HG03060 (cell line): ENCODE measurements around the gene OR4C13.
"Not testable (repeated sequence)": the region's sequence is repeated elsewhere in the genome, so short reads cannot be mapped to it uniquely, and the experiment has no call there.

Experiments
- ATAC-seq: cut with Tn5 transposase; IDR thresholded peaks from one replicate; pipeline ENCODE4 v1.9.1; 2021; ENCODE audit warnings: low read depth, moderate number of reproducible peaks; ENCODE audit not compliant: unreplicated experiment

The OR4C13 gene

DNA sequence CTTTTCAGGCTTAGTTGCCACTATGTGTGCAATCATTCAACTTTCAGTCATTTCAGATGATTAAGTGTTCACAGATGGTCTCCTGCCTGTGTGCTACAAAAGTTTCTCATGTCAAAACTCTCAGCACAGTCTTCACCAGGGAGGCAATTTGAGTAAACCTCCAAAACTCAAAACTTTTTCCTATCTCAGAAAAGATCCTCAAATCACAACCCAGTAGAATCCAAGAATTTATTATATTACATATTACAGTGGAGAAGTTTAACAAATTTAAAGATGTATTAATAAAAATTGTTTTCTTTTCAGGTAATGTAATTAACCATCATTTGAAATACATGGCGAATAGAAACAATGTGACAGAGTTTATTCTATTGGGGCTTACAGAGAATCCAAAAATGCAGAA lies at the start of gene OR4C13:
TSS of gene OR4C13 (plus strand) at position 301 of the 400 bp plus-strand sequence. CDS start at position 333, 32 bp downstream.
- ATAC-seq = no peak

- not testable (repeated sequence) for ATAC-seq
Measured at GRCh38 chr11:49911516-49911915, 40.7 kb upstream of the OR4C13 start.

DNA sequence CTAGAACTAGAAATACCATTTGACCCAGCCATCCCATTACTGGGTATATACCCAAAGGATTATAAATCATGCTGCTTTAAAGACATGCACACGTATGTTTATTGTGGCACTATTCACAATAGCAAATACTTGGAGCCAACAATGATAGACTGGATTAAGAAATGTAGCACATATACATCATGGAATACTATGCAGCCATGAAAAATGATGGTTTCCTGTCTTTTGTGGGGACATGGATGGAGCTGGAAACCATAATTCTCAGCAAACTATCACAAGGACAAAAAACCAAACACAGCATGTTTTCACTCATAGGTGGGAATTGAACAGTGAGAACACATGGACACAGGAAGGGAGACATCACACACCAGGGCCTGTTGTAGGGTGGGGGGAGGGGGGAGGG lies 3.5 kb upstream of the OR4C13 start:
- not testable (repeated sequence) for ATAC-seq

DNA sequence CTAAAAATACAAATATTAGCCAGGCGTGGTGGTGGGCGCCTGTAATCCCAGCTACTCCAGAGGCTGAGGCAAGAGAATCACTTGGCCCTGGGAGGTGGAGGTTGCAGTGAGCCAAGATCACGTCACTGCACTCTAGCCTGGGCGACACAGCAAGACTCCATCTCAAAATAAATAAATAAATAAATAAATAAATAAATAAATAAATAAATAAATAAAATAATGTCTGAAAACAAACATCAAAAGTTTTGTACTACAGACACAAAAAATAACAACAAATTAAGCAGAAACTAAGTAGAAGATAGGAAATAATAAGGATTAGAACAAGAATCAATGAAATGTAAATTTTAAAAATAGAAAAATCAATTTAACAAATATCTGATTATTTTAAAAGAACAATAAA lies 21.2 kb downstream of the OR4C13 start:
- not testable (repeated sequence) for ATAC-seq

- ATAC-seq = not testable (repeated sequence)
Measured at GRCh38 chr11:49982435-49982834, 30.2 kb downstream of the OR4C13 start, which contains the start of gene OR4C12. TSS of gene OR4C12 (minus strand) at chr11:49982535. CDS start at chr11:49982501, 34 bp downstream.

- ATAC-seq = no peak
Measured at GRCh38 chr11:49995565-49995964, 43.4 kb downstream of the OR4C13 start.
